Measurements from ENCODE around the gene MS4A6A. TPM values are rescaled to one million over a fixed set of nuclear protein-coding genes. Genes with fewer than 3 reads are reported as not detected.

Gene MS4A6A
- total RNA-seq, 2 donors from 2014 or later, result 10.5 to 43.1 TPM

GRCh38 chr11:60124802-60125432 is 58.0 kb downstream of the MS4A6A start:
- H3K27ac ChIP-seq, result no peak overlapping the region
- H3K9ac ChIP-seq (ENCODE audit: low read depth in 2 of 2, low read length in 2 of 2), result no peak overlapping the region
- TF ChIP-seq CTCF (IDR thresholded peaks at IDR 0.05), result no peak
- H3K4me3 ChIP-seq, result no peak overlapping the region
- no peaks in the 10 kb centered on the region for H3K27me3 ChIP-seq
- no peaks in the 10 kb centered on the region for H3K4me1 ChIP-seq
- no peaks in the 10 kb centered on the region for H3K9me3 ChIP-seq
- intact Hi-C loops (cut with DNase I), result no loop called here
- H3K36me3 ChIP-seq, result no peaks in the 10 kb centered on the region
- DNase-seq, result no peak

Small RNA genes within 50 kb of the gene (microRNA-seq; reads per million reads assigned to microRNA genes)
- 2.8 reads per million for gene MIR6503

Other genes with a start within 250 kb of the MS4A6A start
- gene OOSP1, start 244.7 kb downstream of the MS4A6A start, total RNA-seq, result not detected
- not detected for gene OOSP4A, start 219.1 kb downstream of the MS4A6A start, total RNA-seq
- not detected for gene OOSP4B, start 165.9 kb downstream of the MS4A6A start, total RNA-seq
- not detected for gene OOSP2, start 142.7 kb downstream of the MS4A6A start, total RNA-seq
- not detected for gene MS4A3, start 126.4 kb downstream of the MS4A6A start, total RNA-seq
- 1 to 10 TPM; 2.2 to 2.9 TPM for gene MS4A2, start 94.4 kb downstream of the MS4A6A start, total RNA-seq
- gene MS4A4E, start 60.1 kb upstream of the MS4A6A start, total RNA-seq, result 1 to 10 TPM in 1 of 2 donors, under 1 TPM in 1; 0.69 to 1.0 TPM
- 10 to 100 TPM in 1 of 2 donors, 1 to 10 TPM in 1; 5.6 to 12.1 TPM for gene MS4A4A, start 97.6 kb upstream of the MS4A6A start, total RNA-seq
- not detected for gene MS4A6E, start 144.2 kb upstream of the MS4A6A start, total RNA-seq
- 10 to 100 TPM in 1 of 2 donors, 1 to 10 TPM in 1; 3.3 to 12.6 TPM for gene MS4A7, start 195.4 kb upstream of the MS4A6A start, total RNA-seq
- 1 to 10 TPM in 1 of 2 donors, under 1 TPM in 1; 0.17 to 1.1 TPM for gene MS4A14, start 213.4 kb upstream of the MS4A6A start, total RNA-seq
- not detected for gene MS4A5, start 246.5 kb upstream of the MS4A6A start, total RNA-seq

Measured in colonic mucosa (tissue), 4 donors.